ENCODE data around the gene NF2. TPM values are rescaled to one million over a fixed set of nuclear protein-coding genes. Genes with fewer than 3 reads are reported as not detected.

The NF2 gene
- total RNA-seq, 1 experiment from 2014 or later, result 113 TPM

DNA sequence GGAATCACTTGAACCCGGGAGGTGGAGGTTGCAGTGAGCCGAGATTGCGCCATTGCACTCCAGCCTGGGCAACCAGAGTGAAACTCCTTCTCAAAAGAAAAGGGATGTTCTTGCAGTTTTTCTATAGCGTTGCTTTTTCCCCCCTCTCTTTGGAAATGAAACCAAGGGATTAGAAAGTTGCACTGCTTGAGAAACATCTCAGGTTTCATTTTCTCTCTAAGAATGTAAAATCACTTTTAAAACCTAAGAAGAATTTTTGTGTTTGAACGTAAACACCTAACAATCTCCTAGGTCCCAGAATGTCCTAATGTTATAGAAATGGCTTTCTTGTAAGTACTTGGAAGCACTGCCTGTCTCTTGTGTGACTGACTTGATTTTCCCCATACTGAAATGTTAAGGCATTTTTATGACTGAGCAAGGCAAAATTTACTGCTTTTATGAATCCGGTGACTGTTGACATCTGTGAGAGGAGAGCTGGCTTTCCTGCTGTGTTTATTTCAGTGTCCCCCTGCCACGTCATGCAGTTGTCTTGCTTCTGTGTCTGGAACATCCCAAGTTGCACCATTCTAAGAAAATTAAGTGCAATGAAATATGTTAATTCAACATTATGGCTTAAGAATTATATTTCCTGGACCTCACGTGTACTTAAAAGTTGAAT, 37.7 kb downstream of the NF2 start:
- CTCF ChIA-PET, result no interaction called here
- H3K9me2 ChIP-seq (replicated peaks; ENCODE audit: low read length), result no peaks in the 10 kb centered on the region
- ATAC-seq (no peak), DNase-seq (no peak)
- POLR2A ChIA-PET (ENCODE audit: unreplicated experiment), result no interaction called here
- H3K4me1 ChIP-seq (ENCODE audit: insufficient read depth, low read length), result no peaks in the 10 kb centered on the region
- intact Hi-C loops (cut with micrococcal nuclease), result no loop called here
- no peak overlapping the region for H2AFZ ChIP-seq (ENCODE audit: low read length)
- no peak overlapping the region for H3K4me3 ChIP-seq (ENCODE audit: low read length)
- no peak overlapping the region for H3K27ac ChIP-seq (ENCODE audit: low read length)
- H3K4me2 ChIP-seq (ENCODE audit: low read length), result no peak overlapping the region
- BruUV-seq (replicated peaks), result no TSS peak
- no peaks in the 10 kb centered on the region for H3K27me3 ChIP-seq (ENCODE audit: low read length)
- no peaks in the 10 kb centered on the region for H4K20me1 ChIP-seq (ENCODE audit: low read length)
- H3K9ac ChIP-seq (ENCODE audit: low read length), result no peak overlapping the region
- H3K79me2 ChIP-seq (ENCODE audit: low read length), result peaks cover 45% of the 10 kb centered on the region
- no peaks in the 10 kb centered on the region for H3K9me3 ChIP-seq (ENCODE audit: low read length)
- no peaks in the 10 kb centered on the region for H3F3A ChIP-seq (ENCODE audit: low read length, unreplicated experiment)
- H3K36me3 ChIP-seq (ENCODE audit: low read depth, low read length), result peaks cover 50% of the 10 kb centered on the region
- TF ChIP-seq, protein P1, sequence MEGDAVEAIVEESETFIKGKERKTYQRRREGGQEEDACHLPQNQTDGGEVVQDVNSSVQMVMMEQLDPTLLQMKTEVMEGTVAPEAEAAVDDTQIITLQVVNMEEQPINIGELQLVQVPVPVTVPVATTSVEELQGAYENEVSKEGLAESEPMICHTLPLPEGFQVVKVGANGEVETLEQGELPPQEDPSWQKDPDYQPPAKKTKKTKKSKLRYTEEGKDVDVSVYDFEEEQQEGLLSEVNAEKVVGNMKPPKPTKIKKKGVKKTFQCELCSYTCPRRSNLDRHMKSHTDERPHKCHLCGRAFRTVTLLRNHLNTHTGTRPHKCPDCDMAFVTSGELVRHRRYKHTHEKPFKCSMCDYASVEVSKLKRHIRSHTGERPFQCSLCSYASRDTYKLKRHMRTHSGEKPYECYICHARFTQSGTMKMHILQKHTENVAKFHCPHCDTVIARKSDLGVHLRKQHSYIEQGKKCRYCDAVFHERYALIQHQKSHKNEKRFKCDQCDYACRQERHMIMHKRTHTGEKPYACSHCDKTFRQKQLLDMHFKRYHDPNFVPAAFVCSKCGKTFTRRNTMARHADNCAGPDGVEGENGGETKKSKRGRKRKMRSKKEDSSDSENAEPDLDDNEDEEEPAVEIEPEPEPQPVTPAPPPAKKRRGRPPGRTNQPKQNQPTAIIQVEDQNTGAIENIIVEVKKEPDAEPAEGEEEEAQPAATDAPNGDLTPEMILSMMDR (conservative IDR thresholded peaks at IDR 0.05; ENCODE audit: low read depth, low read length), result no peak
- TF ChIP-seq EZH2 (IDR thresholded peaks at IDR 0.05; ENCODE audit: low read length, unreplicated experiment) (no peak), EZH2phosphoT487 (IDR thresholded peaks at IDR 0.05; ENCODE audit: borderline replicate concordance, low read length) (no peak)

GRCh38 chr22:29641700-29642330, 38.4 kb downstream of the NF2 start:
- no peak overlapping the region for H3K4me3 ChIP-seq (ENCODE audit: low read length)
- TF ChIP-seq EZH2 (IDR thresholded peaks at IDR 0.05; ENCODE audit: low read length, unreplicated experiment) (no peak), EZH2phosphoT487 (IDR thresholded peaks at IDR 0.05; ENCODE audit: borderline replicate concordance, low read length) (no peak)
- TF ChIP-seq, protein P1 (conservative IDR thresholded peaks at IDR 0.05; ENCODE audit: low read depth, low read length), result no peak
- no peak overlapping the region for H3K27ac ChIP-seq (ENCODE audit: low read length)
- intact Hi-C loops (cut with micrococcal nuclease), result no loop called here
- H3K9me2 ChIP-seq (replicated peaks; ENCODE audit: low read length), result no peaks in the 10 kb centered on the region
- no peaks in the 10 kb centered on the region for H3K9me3 ChIP-seq (ENCODE audit: low read length)
- ATAC-seq (no peak), DNase-seq (no peak)
- H3K4me1 ChIP-seq (ENCODE audit: insufficient read depth, low read length), result no peaks in the 10 kb centered on the region
- BruUV-seq (replicated peaks), result no TSS peak
- peaks cover 47% of the 10 kb centered on the region for H3K36me3 ChIP-seq (ENCODE audit: low read depth, low read length)
- H3K79me2 ChIP-seq (ENCODE audit: low read length), result peaks cover 38% of the 10 kb centered on the region
- H3K9ac ChIP-seq (ENCODE audit: low read length), result no peak overlapping the region
- no peaks in the 10 kb centered on the region for H3K27me3 ChIP-seq (ENCODE audit: low read length)
- H4K20me1 ChIP-seq (ENCODE audit: low read length), result no peaks in the 10 kb centered on the region
- CTCF ChIA-PET, result no interaction called here
- no peaks in the 10 kb centered on the region for H3F3A ChIP-seq (ENCODE audit: low read length, unreplicated experiment)
- H2AFZ ChIP-seq (ENCODE audit: low read length), result no peak overlapping the region
- POLR2A ChIA-PET (ENCODE audit: unreplicated experiment), result no interaction called here
- no peak overlapping the region for H3K4me2 ChIP-seq (ENCODE audit: low read length)

GRCh38 chr22:29642694-29643093, 39.3 kb downstream of the NF2 start:
- Histone ChIP-seq H4K20me1 (ENCODE audit: low read length) (no peaks in the 10 kb centered on the region), H3K27me3 (ENCODE audit: low read length) (no peaks in the 10 kb centered on the region), H3K4me2 (ENCODE audit: low read length) (no peak overlapping the region), H3K9me3 (ENCODE audit: low read length) (no peaks in the 10 kb centered on the region), H2AFZ (ENCODE audit: low read length) (no peak overlapping the region), H3K27ac (ENCODE audit: low read length) (no peak overlapping the region), H3F3A (ENCODE audit: low read length, unreplicated experiment) (no peaks in the 10 kb centered on the region), H3K9me2 (replicated peaks; ENCODE audit: low read length) (no peaks in the 10 kb centered on the region), H3K4me3 (ENCODE audit: low read length) (no peak overlapping the region), H3K79me2 (ENCODE audit: low read length) (peaks cover 29% of the 10 kb centered on the region), H3K9ac (ENCODE audit: low read length) (no peak overlapping the region), H3K4me1 (ENCODE audit: insufficient read depth, low read length) (no peaks in the 10 kb centered on the region), H3K36me3 (ENCODE audit: low read depth, low read length) (peaks cover 38% of the 10 kb centered on the region)
- no peak for DNase-seq
- ChIA-PET POLR2A (ENCODE audit: unreplicated experiment) (no interaction called here), CTCF (no interaction called here)
- intact Hi-C loops (cut with micrococcal nuclease), result no loop called here
- no peak for TF ChIP-seq EZH2phosphoT487 (IDR thresholded peaks at IDR 0.05; ENCODE audit: borderline replicate concordance, low read length)
- no peak for TF ChIP-seq EZH2 (IDR thresholded peaks at IDR 0.05; ENCODE audit: low read length, unreplicated experiment)
- no peak for ATAC-seq
- BruUV-seq (replicated peaks), result no TSS peak
